ENCODE results near the gene AHNAK. TPM values are rescaled to one million over a fixed set of nuclear protein-coding genes. Genes with fewer than 3 reads are reported as not detected.

AHNAK gene
- polyA plus RNA-seq, 2 of the 4 experiments (the other 2 are of a cell fraction): 43.3 to 82.0 TPM

DNA sequence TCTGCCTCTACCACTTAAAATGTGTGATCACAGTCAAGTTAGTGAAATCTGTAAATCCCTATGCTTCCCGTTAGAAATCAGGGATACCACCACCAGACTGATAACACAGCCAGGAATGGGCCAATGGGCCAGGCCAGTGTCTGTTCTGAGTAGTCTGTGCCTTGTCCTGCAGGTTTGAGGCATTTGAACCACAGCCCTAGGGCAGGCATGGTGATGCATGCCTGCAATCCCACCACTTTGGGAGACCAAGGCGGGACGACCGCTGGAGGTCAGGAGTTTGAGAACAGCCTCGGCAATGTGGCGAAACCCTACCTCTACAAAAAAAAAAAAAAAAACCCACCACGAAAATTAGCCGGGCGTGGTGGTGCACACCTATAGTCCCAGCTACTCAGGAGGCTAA, 12.1 kb upstream of the AHNAK start:
- DNase-seq (ENCODE audit: low read depth in 1 of 2, low spot score in 1 of 2) (no peak), FAIRE-seq (no peak), ATAC-seq (no peak)
- WGBS (ENCODE audit: missing lambda C conversion rate): 87% methylated on average over 9 of the region's 9 CpGs
- Histone ChIP-seq H3K9me3 (no peaks in the 10 kb centered on the region), H3K4me1 (peaks cover 100% of the 10 kb centered on the region), H3K27ac (peak overlapping the region in 1 of 2 experiments; percentile 94; a peak in 2 of 6 replicates), H3K4me3 (no peak overlapping the region), H3K4me2 (no peak overlapping the region)
- ChIA-PET CTCF (interaction anchor here (0.7 to 12.6 kb wide), 8 partner anchors 8 to 165 kb away, joined by 3 to 296 read pairs (median 41); partner anchors contain the start of genes AHNAK and SCGB1A1), POLR2A (interaction anchor here (1.2 to 2.7 kb wide), 3 partner anchors 15 to 33 kb away, joined by 3 to 12 read pairs (median 3); partner anchors contain the start of genes EEF1G and TUT1)
- TF ChIP-seq, protein P1, sequence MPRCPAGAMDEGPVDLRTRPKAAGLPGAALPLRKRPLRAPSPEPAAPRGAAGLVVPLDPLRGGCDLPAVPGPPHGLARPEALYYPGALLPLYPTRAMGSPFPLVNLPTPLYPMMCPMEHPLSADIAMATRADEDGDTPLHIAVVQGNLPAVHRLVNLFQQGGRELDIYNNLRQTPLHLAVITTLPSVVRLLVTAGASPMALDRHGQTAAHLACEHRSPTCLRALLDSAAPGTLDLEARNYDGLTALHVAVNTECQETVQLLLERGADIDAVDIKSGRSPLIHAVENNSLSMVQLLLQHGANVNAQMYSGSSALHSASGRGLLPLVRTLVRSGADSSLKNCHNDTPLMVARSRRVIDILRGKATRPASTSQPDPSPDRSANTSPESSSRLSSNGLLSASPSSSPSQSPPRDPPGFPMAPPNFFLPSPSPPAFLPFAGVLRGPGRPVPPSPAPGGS (IDR thresholded peaks at IDR 0.05): no peak
- TF ChIP-seq FOSB (CRISPR knock-in tag; IDR thresholded peaks at IDR 0.05): no peak
- no peak for TF ChIP-seq POLR2A (IDR thresholded peaks at IDR 0.05; ENCODE audit: low read length)
- TF ChIP-seq CEBPB (IDR thresholded peaks at IDR 0.05): no peak
- TF ChIP-seq JUN (IDR thresholded peaks at IDR 0.05): no peak
- no peak for TF ChIP-seq ZSCAN20 (CRISPR knock-in tag; IDR thresholded peaks at IDR 0.05)
- no peak for TF ChIP-seq PHF8 (IDR thresholded peaks at IDR 0.05; ENCODE audit: borderline replicate concordance, low read depth)
- no peak for TF ChIP-seq CBX8 (IDR thresholded peaks at IDR 0.05)
- TF ChIP-seq ATOH8 (CRISPR knock-in tag; IDR thresholded peaks at IDR 0.05; ENCODE audit: low read depth): no peak
- no peak for TF ChIP-seq EHMT2 (IDR thresholded peaks at IDR 0.05; ENCODE audit: low read depth)
- no peak for TF ChIP-seq EP300 (IDR thresholded peaks at IDR 0.05)
- no peak for TF ChIP-seq ZFP36 (IDR thresholded peaks at IDR 0.05; ENCODE audit: borderline replicate concordance, partially characterized antibody)
- no peak for TF ChIP-seq HOXA7 (CRISPR knock-in tag; IDR thresholded peaks at IDR 0.05)
- no peak for TF ChIP-seq ELK1 (IDR thresholded peaks at IDR 0.05; ENCODE audit: low read depth, low read length)

- peaks cover 96% of the 10 kb centered on the region for H3K4me1 ChIP-seq
- H3K4me2 ChIP-seq: peak overlapping the region; percentile 86
- FAIRE-seq: no peak
- no peak for DNase-seq (ENCODE audit: low read depth in 1 of 2, low spot score in 1 of 2)
- 28% methylated on average over 3 of the region's 3 CpGs for WGBS (ENCODE audit: missing lambda C conversion rate)
- ChIA-PET CTCF (interaction anchor here (0.9 to 12.6 kb wide), 8 partner anchors 9 to 218 kb away, joined by 3 to 296 read pairs (median 6); partner anchors contain the start of genes AHNAK and SCGB1A1), POLR2A (interaction anchor here (1.2 to 2.7 kb wide), 3 partner anchors 10 to 34 kb away, joined by 3 to 12 read pairs (median 9); partner anchors contain the start of genes EEF1G and TUT1)
- no peaks in the 10 kb centered on the region for H3K9me3 ChIP-seq
- TF ChIP-seq PBX3 (IDR thresholded peaks at IDR 0.05) (no peak), RNF2 (IDR thresholded peaks at IDR 0.05; ENCODE audit: borderline replicate concordance, low read depth) (no peak), CEBPB (IDR thresholded peaks at IDR 0.05) (no peak), MAFK (IDR thresholded peaks at IDR 0.05; ENCODE audit: partially characterized antibody) (no peak)
- peak overlapping the region; percentile 90 to 94 for H3K27ac ChIP-seq
- ATAC-seq: no peak
- peak overlapping the region; percentile 4; the same call in 1 of the 3 replicates for H3K4me3 ChIP-seq
Measured at GRCh38 chr11:62556875-62557631, 10.4 kb upstream of the AHNAK start.

Data from A549 (cell line).